HFFc6 (cell line): Measurements from ENCODE around the gene HTRA3. TPM values are rescaled to one million over a fixed set of nuclear protein-coding genes. Genes with fewer than 3 reads are reported as not detected.

Source experiments
- DNase-seq: peaks from one replicate; pipeline ENCODE4 v3.0.0-alpha.2; 2018
- H3K27ac Mint-ChIP-seq: 2 replicates; pipeline ENCODE4 v1.8.0; 2020; ENCODE audit warnings: mild to moderate bottlenecking, mixed read lengths
- H3K27me3 Mint-ChIP-seq: 2 replicates; pipeline ENCODE4 v1.8.0; 2021; ENCODE audit warnings: mild to moderate bottlenecking, moderate library complexity, mixed read lengths; ENCODE audit not compliant: insufficient read depth
- H3K36me3 Mint-ChIP-seq: 2 replicates; pipeline ENCODE4 v1.8.0; 2021; ENCODE audit warnings: low read depth, mixed read lengths
- H3K4me1 Mint-ChIP-seq: 2 replicates; pipeline ENCODE4 v1.8.0; 2020; ENCODE audit warnings: low read depth, mixed read lengths
- H3K4me3 Mint-ChIP-seq: 2 replicates; pipeline ENCODE4 v1.8.0; 2020; ENCODE audit warnings: mild to moderate bottlenecking, moderate library complexity, mixed read lengths
- H3K9me3 Mint-ChIP-seq: 2 replicates; pipeline ENCODE4 v1.8.0; 2020; ENCODE audit warnings: mild to moderate bottlenecking, mixed read lengths
- CTCF ChIP-seq: fragments of 200-600 bp; sonication (generic); IDR thresholded peaks from 2 replicates; pipeline ENCODE4 v1.5.0; 2021; ENCODE audit warnings: antibody characterized with exemption, mild to moderate bottlenecking
- total RNA-seq, 6 experiments: library from RNA; stranded (reverse); fragmentation: NEBNext Ultra II Directional; extraction: Animal tissue kit (Norgen Biotek cat#: 25700); gene quantifications; 2 replicates in 1 of 6; 3 replicates in 5 of 6; pipeline ENCODE4 v1.2.3, GENCODE V29; 2021

Gene HTRA3
- total RNA-seq, 6 experiments from 2014 or later: 4.2 to 7.0 (median 4.8) TPM

GRCh38 chr4:8316911-8317351, 47.4 kb downstream of the HTRA3 start:
- H3K4me1 Mint-ChIP-seq: peaks cover 18% of the 10 kb centered on the region
- peaks cover 16% of the 10 kb centered on the region for H3K9me3 Mint-ChIP-seq
- peaks cover 9% of the 10 kb centered on the region; the same call in 1 of the 2 replicates for H3K27me3 Mint-ChIP-seq
- peaks cover 19% of the 10 kb centered on the region; the same call in 1 of the 2 replicates for H3K36me3 Mint-ChIP-seq
- DNase-seq: no peak
- H3K4me3 Mint-ChIP-seq: no peak overlapping the region
- H3K27ac Mint-ChIP-seq: no peak overlapping the region
- TF ChIP-seq CTCF: no peak

- DNase-seq: no peak
- Mint-ChIP-seq H3K27me3 (peaks cover 5% of the 10 kb centered on the region; the same call in 1 of the 2 replicates), H3K36me3 (peaks cover 14% of the 10 kb centered on the region; the same call in 1 of the 2 replicates), H3K27ac (no peak overlapping the region), H3K4me1 (peaks cover 18% of the 10 kb centered on the region), H3K9me3 (peaks cover 11% of the 10 kb centered on the region), H3K4me3 (no peak overlapping the region)
- TF ChIP-seq CTCF: no peak
These were observed 47.9 kb downstream of the HTRA3 start for GRCh38 chr4:8317474-8317873.

GRCh38 chr4:8318509-8318908, 49.0 kb downstream of the HTRA3 start:
- Mint-ChIP-seq H3K4me1 (peaks cover 18% of the 10 kb centered on the region), H3K9me3 (peaks cover 4% of the 10 kb centered on the region), H3K36me3 (0 out of 2 replicates have a peak, but pooled peaks cover 5% of the 10 kb centered on the region)

GRCh38 chr4:8319061-8319460, 49.5 kb downstream of the HTRA3 start:
- Mint-ChIP-seq H3K4me1 (peaks cover 18% of the 10 kb centered on the region), H3K9me3 (peaks cover 3% of the 10 kb centered on the region), H3K36me3 (0 out of 2 replicates have a peak, but pooled peaks cover 1% of the 10 kb centered on the region), H3K4me3 (no peak overlapping the region), H3K27ac (no peak overlapping the region), H3K27me3 (peaks cover 5% of the 10 kb centered on the region; the same call in 1 of the 2 replicates)
- DNase-seq: no peak
- TF ChIP-seq CTCF: no peak

More at GRCh38 chr4:8318509-8318908, 49.0 kb downstream of the HTRA3 start:
- no peak for TF ChIP-seq CTCF
- no peak for DNase-seq
- H3K27ac Mint-ChIP-seq: no peak overlapping the region
- peaks cover 5% of the 10 kb centered on the region; the same call in 1 of the 2 replicates for H3K27me3 Mint-ChIP-seq
- no peak overlapping the region for H3K4me3 Mint-ChIP-seq

GRCh38 chr4:8319731-8320385, 50.3 kb downstream of the HTRA3 start:
- Mint-ChIP-seq H3K9me3 (peaks cover 8% of the 10 kb centered on the region), H3K27ac (no peak overlapping the region), H3K4me1 (peaks cover 26% of the 10 kb centered on the region), H3K36me3 (no peaks in the 10 kb centered on the region), H3K27me3 (peaks cover 2% of the 10 kb centered on the region; the same call in 1 of the 2 replicates), H3K4me3 (no peak overlapping the region)
- TF ChIP-seq CTCF: no peak
- no peak for DNase-seq
